GM13977 (cell line): Measurements from ENCODE around the gene ZER1.
A peak's percentile ranks its signal among the peaks of the same experiment; 100 is the strongest.
"Not testable (repeated sequence)": the region's sequence is repeated elsewhere in the genome, so short reads cannot be mapped to it uniquely, and the experiment has no call there.

Source experiments
- DNase-seq: peaks from one replicate; pipeline ENCODE4 v3.0.0; 2012; ENCODE audit warnings: low spot score
- CTCF ChIP-seq: IDR thresholded peaks from 2 replicates; pipeline ENCODE4 v1.5.1; 2012; ENCODE audit warnings: mild to moderate bottlenecking, control low read depth; ENCODE audit not compliant: insufficient read depth; ENCODE audit errors: extremely low read depth, missing control alignments
- in situ Hi-C: fragments of 300-500 bp; cut with MboI; formaldehyde crosslinking; loops from one replicate; pipeline ENCODE4 v1.12.0; 2022; ENCODE audit warnings: low sequenced_read_pairs, low pct_unique_long_range_greater_than_20kb, mixed read lengths, inconsistent platforms; ENCODE audit not compliant: unreplicated experiment

The ZER1 gene

GRCh38 chr9:128787659-128788058 lies 15.9 kb upstream of the ZER1 start:
- TF ChIP-seq CTCF, result no peak
- in situ Hi-C loops, result no loop called here
- no peak for DNase-seq

- in situ Hi-C loops, result no loop called here
- TF ChIP-seq CTCF, result no peak
- peak; percentile 97 for DNase-seq
These were observed 15.2 kb upstream of the ZER1 start, which contains the start of gene TBC1D13 for GRCh38 chr9:128786681-128787601. TSS of gene TBC1D13 (plus strand) at chr9:128787253. CDS start at chr9:128787354, 101 bp downstream.

GRCh38 chr9:128785427-128785826 lies 13.7 kb upstream of the ZER1 start:
- DNase-seq, result no peak
- in situ Hi-C loops, result no loop called here
- TF ChIP-seq CTCF, result no peak

GRCh38 chr9:128782669-128783068 lies 10.9 kb upstream of the ZER1 start:
- no peak for DNase-seq
- in situ Hi-C loops, result no loop called here
- no peak for TF ChIP-seq CTCF

- TF ChIP-seq CTCF, result no peak
- DNase-seq, result no peak
- in situ Hi-C loops, result no loop called here
These were observed 9.7 kb upstream of the ZER1 start for GRCh38 chr9:128781187-128782070.

GRCh38 chr9:128780093-128780492 lies 8.4 kb upstream of the ZER1 start:
- in situ Hi-C loops, DNase-seq: not testable (repeated sequence)
